B cell (primary cell): ENCODE results near the gene PTPRN2. TPM values are rescaled to one million over a fixed set of nuclear protein-coding genes. Genes with fewer than 3 reads are reported as not detected.

ENCODE experiments used
- ATAC-seq: fragments of 200-7000 bp; cut with Tn5 transposase; one replicate; pipeline ENCODE4 v1.10.0; 2021; ENCODE audit warnings: low read depth, mild to moderate bottlenecking, moderate number of reproducible peaks, moderate library complexity
- CTCF ChIA-PET: fragments of 350-600 bp; sonication (Branson Sonifier 250); formaldehyde crosslinking; loops from one replicate; lab custom pipeline; 2021; ENCODE audit warnings: antibody characterized with exemption, inconsistent platforms; lab: Charles Lee
- POLR2A ChIA-PET: fragments of 350-600 bp; sonication (Branson Sonifier 250); formaldehyde crosslinking; loops from one replicate; lab custom pipeline; 2021; ENCODE audit warnings: antibody characterized with exemption; lab: Charles Lee
- DNase-seq: peaks from one replicate; pipeline ENCODE4 v3.0.0; 2013
- H2AFZ ChIP-seq: 2 replicates; pipeline ENCODE4 v1.6.1; 2012; ENCODE audit warnings: mild to moderate bottlenecking, low read depth, low read length; ENCODE audit not compliant: insufficient read depth, poor library complexity, severe bottlenecking
- H3K27ac ChIP-seq, 2 donors: 1 replicate in 1 of 2; 2 replicates in 1 of 2; pipeline ENCODE4 v1.5.1; 2012 to 2013; ENCODE audit warnings: low read length in 2 of 2, mild to moderate bottlenecking in 2 of 2, moderate library complexity in 1 of 2
- H3K27me3 ChIP-seq, 4 experiments: fragments of 200-600 bp in 1 of 4; sonication (generic) in 1 of 4; replicated peaks in 1 of 4; 1 replicate in 2 of 4; 2 replicates in 2 of 4; pipeline versions ENCODE4 v1.6.1 to v1.7.0; 2013 to 2016; ENCODE audit warnings: low read length in 3 of 4, mild to moderate bottlenecking in 2 of 4, mixed read lengths in 1 of 4, moderate library complexity in 1 of 4; ENCODE audit not compliant: insufficient read depth in 4 of 4, control insufficient read depth in 3 of 4; ENCODE audit errors: control extremely low read depth in 1 of 4
- H3K36me3 ChIP-seq, 2 experiments: replicated peaks in 1 of 2; 1 replicate in 1 of 2; 2 replicates in 1 of 2; pipeline versions ENCODE4 v1.6.1 to v1.7.1; 2013; ENCODE audit warnings: low read length in 1 of 2; ENCODE audit not compliant: insufficient read depth in 2 of 2, control insufficient read depth in 1 of 2; ENCODE audit errors: control extremely low read depth in 1 of 2, extremely low read depth in 1 of 2
- H3K4me1 ChIP-seq, 2 donors: fragments of 200-600 bp in 1 of 2; sonication (generic) in 1 of 2; 1 replicate in 1 of 2; 2 replicates in 1 of 2; pipeline versions ENCODE4 v1.5.1 to v1.6.1; 2013 to 2017; ENCODE audit warnings: low read length in 2 of 2; ENCODE audit not compliant: control insufficient read depth in 2 of 2, insufficient read depth in 2 of 2
- H3K4me2 ChIP-seq: replicated peaks from 2 replicates; pipeline ENCODE3; 2012; ENCODE audit warnings: mild to moderate bottlenecking, low read depth, low read length; ENCODE audit not compliant: poor library complexity, severe bottlenecking
- H3K4me3 ChIP-seq, 5 experiments: fragments of 200-600 bp in 1 of 5; sonication (generic) in 1 of 5; 1 replicate in 3 of 5; 2 replicates in 2 of 5; pipeline versions ENCODE4 v1.5.1 to v1.7.0; 2011 to 2016; ENCODE audit warnings: low read length in 4 of 5, mild to moderate bottlenecking in 4 of 5, low read depth in 2 of 5, control low read depth in 1 of 5, moderate library complexity in 1 of 5; ENCODE audit not compliant: insufficient read depth in 1 of 5; ENCODE audit errors: control extremely low read depth in 1 of 5, extremely low read depth in 1 of 5
- H3K79me2 ChIP-seq: fragments of 200-600 bp; sonication (generic); one replicate; pipeline ENCODE4 v1.6.0; 2016; ENCODE audit warnings: low read length; ENCODE audit not compliant: control insufficient read depth, insufficient read depth
- H3K9ac ChIP-seq: fragments of 200-600 bp; sonication (generic); 2 replicates; pipeline ENCODE4 v1.6.1; 2017; ENCODE audit warnings: mild to moderate bottlenecking, low read length, moderate library complexity
- H3K9me3 ChIP-seq, 3 donors: one replicate each; pipeline versions ENCODE4 v1.6.1 to v1.7.1; 2013; ENCODE audit warnings: low read length in 2 of 3; ENCODE audit not compliant: control insufficient read depth in 2 of 3, insufficient read depth in 1 of 3; ENCODE audit errors: control extremely low read depth in 1 of 3
- H4K20me1 ChIP-seq: 2 replicates; pipeline ENCODE4 v1.6.0; 2012; ENCODE audit warnings: mild to moderate bottlenecking, low read length; ENCODE audit not compliant: insufficient read depth, control insufficient read depth, poor library complexity, severe bottlenecking
- H3K27ac Mint-ChIP-seq: one replicate; pipeline ENCODE4 v1.8.0; 2021; ENCODE audit warnings: mixed read lengths
- H3K27me3 Mint-ChIP-seq: one replicate; pipeline ENCODE4 v1.8.0; 2021; ENCODE audit warnings: mixed read lengths
- H3K4me1 Mint-ChIP-seq: one replicate; pipeline ENCODE4 v1.8.0; 2021; ENCODE audit warnings: mixed read lengths
- H3K4me3 Mint-ChIP-seq: one replicate; pipeline ENCODE4 v1.8.0; 2021; ENCODE audit warnings: mixed read lengths
- H3K9me3 Mint-ChIP-seq: one replicate; pipeline ENCODE4 v1.8.0; 2022; ENCODE audit warnings: mixed read lengths; ENCODE audit not compliant: insufficient read depth
- EZH2 ChIP-seq: IDR thresholded peaks from 2 replicates; pipeline ENCODE4 v1.6.1; 2012; ENCODE audit warnings: borderline replicate concordance, low read depth, mild to moderate bottlenecking, moderate library complexity, low read length; ENCODE audit not compliant: insufficient read depth, poor library complexity, severe bottlenecking
- WGBS: methylation state at CpG from one replicate; pipeline ENCODE4 v1.1.5; 2013; ENCODE audit warnings: missing lambda C conversion rate; ENCODE audit not compliant: insufficient coverage; 5-methylcytosine and 5-hydroxymethylcytosine counted together
- intact Hi-C: fragments of 100-400 bp; cut with micrococcal nuclease; formaldehyde crosslinking; loops from one replicate; pipeline ENCODE4 v1.10.0; 2022
- polyA plus RNA-seq: library from polyadenylated mRNA; depleted of rRNA; stranded (reverse); fragments of >200 nt; gene quantifications from 2 replicates; pipeline ENCODE4 v1.2.3, GENCODE V29; 2012
- total RNA-seq, 2 donors: library from RNA; stranded (reverse); fragments of 120-200 nt in 1 of 2; gene quantifications; 1 replicate in 1 of 2; 2 replicates in 1 of 2; pipeline versions ENCODE4 v1.2.3 to v1.2.4, GENCODE V29; 2013 to 2022
- TF ChIP-seq, protein P1 (sequence below): fragments of 200-600 bp; IDR thresholded peaks from one replicate; pipeline ENCODE4 v1.8.0; 2022; ENCODE audit warnings: antibody characterized with exemption, mild to moderate bottlenecking

Gene PTPRN2
- total and polyA plus RNA-seq, 2 donors (not counting 1 experiment from before 2014, with no cell fraction given): 2.0 to 5.0 TPM

DNA sequence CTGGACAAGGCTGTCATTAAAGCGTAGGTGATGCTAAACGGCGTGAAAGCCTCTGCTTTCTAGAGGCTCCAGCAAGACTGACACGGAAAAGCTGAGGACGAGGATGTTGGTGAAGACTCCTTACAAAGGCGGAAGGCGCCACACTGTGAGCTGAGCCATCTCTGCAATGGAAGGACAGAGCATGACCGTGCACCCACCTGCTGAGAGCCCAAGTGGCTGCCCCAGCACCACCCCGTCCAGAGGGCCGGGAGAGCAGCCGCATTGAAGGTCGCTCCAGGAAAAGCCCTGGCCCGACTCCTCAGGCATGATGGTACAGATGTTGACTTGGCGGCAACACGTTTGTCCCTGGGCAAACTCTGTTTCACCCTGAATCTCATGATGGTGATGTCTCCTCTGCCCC is 758.1 kb downstream of the PTPRN2 start:
- Histone ChIP-seq H4K20me1 (no peaks in the 10 kb centered on the region), H3K27me3 (no peaks in the 10 kb centered on the region), H3K9me3 (peaks cover 0 to 23% (median 0%) of the 10 kb centered on the region in 3 donors), H3K4me3 (no peak overlapping the region), H3K4me2 (no peak overlapping the region), H3K27ac (no peak overlapping the region), H3K36me3 (no peaks in the 10 kb centered on the region), H3K9ac (no peak overlapping the region), H2AFZ (no peak overlapping the region), H3K79me2 (no peaks in the 10 kb centered on the region), H3K4me1 (no peaks in the 10 kb centered on the region)
- ATAC-seq (no peak), DNase-seq (no peak)
- POLR2A ChIA-PET: no interaction called here
- Mint-ChIP-seq H3K4me3 (no peak overlapping the region), H3K9me3 (no peaks in the 10 kb centered on the region), H3K27ac (no peak overlapping the region), H3K4me1 (no peaks in the 10 kb centered on the region), H3K27me3 (no peaks in the 10 kb centered on the region)
- CTCF ChIA-PET: no interaction called here
- intact Hi-C loops: no loop called here
- WGBS: 92% methylated on average over 15 of the region's 15 CpGs
- TF ChIP-seq, protein P1, sequence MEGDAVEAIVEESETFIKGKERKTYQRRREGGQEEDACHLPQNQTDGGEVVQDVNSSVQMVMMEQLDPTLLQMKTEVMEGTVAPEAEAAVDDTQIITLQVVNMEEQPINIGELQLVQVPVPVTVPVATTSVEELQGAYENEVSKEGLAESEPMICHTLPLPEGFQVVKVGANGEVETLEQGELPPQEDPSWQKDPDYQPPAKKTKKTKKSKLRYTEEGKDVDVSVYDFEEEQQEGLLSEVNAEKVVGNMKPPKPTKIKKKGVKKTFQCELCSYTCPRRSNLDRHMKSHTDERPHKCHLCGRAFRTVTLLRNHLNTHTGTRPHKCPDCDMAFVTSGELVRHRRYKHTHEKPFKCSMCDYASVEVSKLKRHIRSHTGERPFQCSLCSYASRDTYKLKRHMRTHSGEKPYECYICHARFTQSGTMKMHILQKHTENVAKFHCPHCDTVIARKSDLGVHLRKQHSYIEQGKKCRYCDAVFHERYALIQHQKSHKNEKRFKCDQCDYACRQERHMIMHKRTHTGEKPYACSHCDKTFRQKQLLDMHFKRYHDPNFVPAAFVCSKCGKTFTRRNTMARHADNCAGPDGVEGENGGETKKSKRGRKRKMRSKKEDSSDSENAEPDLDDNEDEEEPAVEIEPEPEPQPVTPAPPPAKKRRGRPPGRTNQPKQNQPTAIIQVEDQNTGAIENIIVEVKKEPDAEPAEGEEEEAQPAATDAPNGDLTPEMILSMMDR: no peak
- no peak for TF ChIP-seq EZH2

DNA sequence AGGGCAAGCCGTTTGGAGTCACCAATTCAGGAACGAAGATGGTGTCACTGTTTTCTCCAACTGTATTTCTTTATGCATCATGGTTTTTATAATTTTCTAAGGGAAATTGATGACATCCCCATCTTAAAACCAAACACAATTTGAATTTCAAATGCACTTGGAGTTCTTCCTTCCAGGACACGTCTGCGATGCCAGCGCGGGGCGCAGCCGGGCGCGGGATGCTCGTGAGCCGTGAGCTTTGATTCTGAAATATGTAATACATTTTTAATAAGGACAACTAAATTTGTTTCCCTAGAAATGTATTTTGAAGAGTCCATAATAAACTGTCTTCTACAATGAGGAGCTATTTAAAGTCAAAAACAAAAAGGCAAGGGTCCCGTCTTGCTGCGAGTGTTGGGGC is 758.7 kb downstream of the PTPRN2 start:
- Histone ChIP-seq H3K9ac (no peak overlapping the region), H3K4me2 (no peak overlapping the region), H3K36me3 (no peaks in the 10 kb centered on the region), H4K20me1 (no peaks in the 10 kb centered on the region), H3K4me1 (no peaks in the 10 kb centered on the region), H3K27ac (no peak overlapping the region), H3K4me3 (no peak overlapping the region), H3K9me3 (peaks cover 0 to 29% (median 0%) of the 10 kb centered on the region in 3 donors), H3K79me2 (no peaks in the 10 kb centered on the region), H2AFZ (no peak overlapping the region), H3K27me3 (no peaks in the 10 kb centered on the region)
- POLR2A ChIA-PET: no interaction called here
- Mint-ChIP-seq H3K9me3 (no peaks in the 10 kb centered on the region), H3K4me1 (no peaks in the 10 kb centered on the region), H3K27ac (no peak overlapping the region), H3K4me3 (no peak overlapping the region), H3K27me3 (no peaks in the 10 kb centered on the region)
- intact Hi-C loops: no loop called here
- no peak for TF ChIP-seq EZH2
- TF ChIP-seq, protein P1: no peak
- ATAC-seq: no peak
- no peak for DNase-seq
- CTCF ChIA-PET: no interaction called here
- 100% methylated on average over 2 of the region's 14 CpGs for WGBS
